ENCODE measurements around the gene ATP5F1A.

GRCh38 chr18:46073474-46074331 lies 24.4 kb downstream of the ATP5F1A start:
- TF ChIP-seq EZH2 (IDR thresholded peaks at IDR 0.05; ENCODE audit: borderline replicate concordance, low read depth, low read length, severe bottlenecking), result no peak
- peak; percentile 37 to 48 for TF ChIP-seq CTCF (IDR thresholded peaks at IDR 0.05; ENCODE audit: extremely low read depth in 1 of 2, insufficient read depth in 1 of 2, low read depth in 1 of 2, low read length in 2 of 2)
